WERI-Rb-1 (cell line): Measurements from ENCODE around the gene IL1RL1.

Experiments used
- DNase-seq: peaks from one replicate; pipeline ENCODE4 v3.0.0-alpha.2; 2020
- H3K27ac ChIP-seq: fragments of 250-450 bp; sonication (Bioruptor Pico); 2 replicates; pipeline ENCODE4 v1.5.1; 2020; ENCODE audit warnings: mild to moderate bottlenecking, moderate library complexity
- H3K27me3 ChIP-seq: fragments of 250-450 bp; sonication (Bioruptor Pico); 2 replicates; pipeline ENCODE4 v1.5.1; 2021; ENCODE audit warnings: mild to moderate bottlenecking, low read depth, moderate library complexity; ENCODE audit not compliant: insufficient read depth, severe bottlenecking
- H3K36me3 ChIP-seq: fragments of 250-450 bp; sonication (Bioruptor Pico); 2 replicates; pipeline ENCODE4 v1.5.1; 2020; ENCODE audit warnings: mild to moderate bottlenecking, moderate library complexity
- H3K4me3 ChIP-seq: 2 replicates; pipeline ENCODE4 v1.5.1; 2011; ENCODE audit warnings: low read depth, mild to moderate bottlenecking, control low read depth, low read length
- H3K9me3 ChIP-seq: fragments of 250-450 bp; sonication (Bioruptor Pico); 2 replicates; pipeline ENCODE4 v1.5.1; 2021; ENCODE audit warnings: mild to moderate bottlenecking, moderate library complexity; ENCODE audit not compliant: severe bottlenecking
- TF ChIP-seq, protein P1 (sequence below): IDR thresholded peaks from 2 replicates; pipeline ENCODE4 v1.5.1; 2011; ENCODE audit warnings: low read depth, mild to moderate bottlenecking, control low read depth, inconsistent platforms, low read length

Gene IL1RL1

DNA sequence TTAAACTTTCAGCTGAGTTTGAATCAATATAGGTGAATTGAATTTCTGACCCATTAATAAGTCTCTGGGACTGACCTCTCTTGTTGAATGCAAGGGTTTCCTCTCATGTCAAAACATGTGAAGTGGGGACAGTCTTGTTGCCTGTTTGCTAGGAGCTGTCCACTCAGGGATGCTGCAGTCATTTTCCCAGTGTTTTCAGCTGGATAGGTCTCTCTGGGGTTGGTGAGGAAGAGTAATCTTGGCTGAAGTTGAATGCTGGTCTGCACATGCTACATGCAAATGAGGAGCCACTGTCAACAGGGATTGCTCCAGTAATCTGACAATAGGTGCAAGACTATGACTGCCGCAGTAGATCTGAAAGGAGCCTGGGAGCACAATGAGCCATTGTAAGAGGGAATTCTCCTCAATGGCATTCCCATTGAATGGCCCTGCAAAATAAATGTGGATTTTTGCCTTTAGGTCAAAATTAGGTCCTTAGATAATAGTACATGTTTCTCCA is 34.1 kb upstream of the IL1RL1 start:
- TF ChIP-seq, protein P1, sequence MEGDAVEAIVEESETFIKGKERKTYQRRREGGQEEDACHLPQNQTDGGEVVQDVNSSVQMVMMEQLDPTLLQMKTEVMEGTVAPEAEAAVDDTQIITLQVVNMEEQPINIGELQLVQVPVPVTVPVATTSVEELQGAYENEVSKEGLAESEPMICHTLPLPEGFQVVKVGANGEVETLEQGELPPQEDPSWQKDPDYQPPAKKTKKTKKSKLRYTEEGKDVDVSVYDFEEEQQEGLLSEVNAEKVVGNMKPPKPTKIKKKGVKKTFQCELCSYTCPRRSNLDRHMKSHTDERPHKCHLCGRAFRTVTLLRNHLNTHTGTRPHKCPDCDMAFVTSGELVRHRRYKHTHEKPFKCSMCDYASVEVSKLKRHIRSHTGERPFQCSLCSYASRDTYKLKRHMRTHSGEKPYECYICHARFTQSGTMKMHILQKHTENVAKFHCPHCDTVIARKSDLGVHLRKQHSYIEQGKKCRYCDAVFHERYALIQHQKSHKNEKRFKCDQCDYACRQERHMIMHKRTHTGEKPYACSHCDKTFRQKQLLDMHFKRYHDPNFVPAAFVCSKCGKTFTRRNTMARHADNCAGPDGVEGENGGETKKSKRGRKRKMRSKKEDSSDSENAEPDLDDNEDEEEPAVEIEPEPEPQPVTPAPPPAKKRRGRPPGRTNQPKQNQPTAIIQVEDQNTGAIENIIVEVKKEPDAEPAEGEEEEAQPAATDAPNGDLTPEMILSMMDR, result no peak
- H3K4me3 ChIP-seq, result no peak overlapping the region
- no peak overlapping the region for H3K27ac ChIP-seq
- H3K9me3 ChIP-seq, result no peaks in the 10 kb centered on the region
- H3K27me3 ChIP-seq, result peaks cover 43% of the 10 kb centered on the region
- DNase-seq, result no peak
- no peaks in the 10 kb centered on the region for H3K36me3 ChIP-seq

DNA sequence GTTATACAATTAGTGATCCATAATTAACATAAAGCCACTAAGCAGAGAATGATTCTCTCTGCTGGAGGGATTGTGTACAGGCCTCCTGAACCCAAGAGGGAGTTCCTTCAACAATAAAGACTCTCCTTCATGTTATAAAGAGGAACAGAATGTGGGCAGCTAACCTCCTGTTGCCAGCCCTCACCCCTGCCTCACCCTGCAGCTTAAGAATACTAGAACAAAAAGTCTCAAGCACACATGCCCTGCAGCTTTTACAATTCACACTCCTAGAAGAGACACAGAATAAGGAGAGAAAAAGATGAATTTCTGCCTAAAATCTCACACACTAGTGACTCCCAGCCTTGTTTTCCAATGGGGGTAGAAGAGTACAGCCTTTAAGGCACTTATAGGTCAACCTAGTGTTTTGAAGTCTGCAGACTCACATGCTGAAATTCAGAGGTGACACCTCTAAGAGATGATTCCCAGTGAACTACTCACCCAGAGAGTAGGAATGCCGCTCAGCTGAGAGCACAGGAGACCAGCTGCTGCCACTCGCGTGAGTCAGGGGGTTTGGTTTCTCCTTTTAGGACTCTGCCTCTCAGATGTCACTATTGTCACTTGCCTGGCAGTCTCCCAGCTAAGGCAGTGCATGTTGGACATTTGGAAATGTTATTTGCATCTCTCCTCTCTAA is 32.5 kb upstream of the IL1RL1 start:
- Histone ChIP-seq H3K27me3 (peaks cover 46% of the 10 kb centered on the region), H3K4me3 (no peak overlapping the region), H3K36me3 (no peaks in the 10 kb centered on the region), H3K27ac (no peak overlapping the region), H3K9me3 (no peaks in the 10 kb centered on the region)
- no peak for DNase-seq
- TF ChIP-seq, protein P1, result no peak

DNA sequence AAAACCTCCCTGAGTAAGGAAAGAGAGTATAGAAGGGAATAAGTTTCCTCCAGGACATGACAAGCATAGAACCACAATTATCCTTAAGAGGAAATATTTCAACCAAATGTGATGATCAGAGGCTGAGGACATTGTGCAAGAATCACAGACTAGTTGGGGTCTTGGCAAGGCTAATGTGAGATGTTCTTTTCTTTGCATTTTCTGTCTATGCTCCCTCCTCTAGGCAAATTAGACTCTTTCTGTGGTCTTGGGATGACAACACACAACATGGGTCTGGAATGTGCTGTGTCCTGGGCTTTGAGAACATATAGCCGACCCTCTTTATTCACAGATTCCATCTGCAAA is 32.0 kb upstream of the IL1RL1 start:
- no peak for DNase-seq
- TF ChIP-seq, protein P1, result no peak
- no peak overlapping the region for H3K4me3 ChIP-seq
- H3K36me3 ChIP-seq, result no peaks in the 10 kb centered on the region
- H3K27me3 ChIP-seq, result peaks cover 43% of the 10 kb centered on the region
- H3K9me3 ChIP-seq, result no peaks in the 10 kb centered on the region
- H3K27ac ChIP-seq, result no peak overlapping the region

DNA sequence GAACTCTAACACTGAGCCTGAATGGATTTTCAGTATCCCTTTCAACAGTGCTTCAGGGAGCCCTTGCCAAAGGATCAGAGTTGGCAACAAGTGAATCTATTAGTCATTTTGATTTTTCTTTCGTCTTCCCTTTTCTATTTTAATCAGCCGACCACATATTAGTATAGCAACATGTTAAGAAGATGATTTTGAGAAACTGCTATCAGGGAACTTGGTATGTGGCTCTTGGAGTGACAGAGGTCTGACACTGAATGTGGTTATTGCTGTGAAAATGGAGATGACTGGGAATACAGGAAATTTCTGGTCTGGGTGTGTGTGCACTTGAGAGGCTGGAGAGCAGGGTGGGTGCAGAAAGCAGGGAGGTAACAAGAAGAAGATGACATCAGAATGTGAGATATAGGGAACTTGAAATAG is 28.7 kb upstream of the IL1RL1 start:
- Histone ChIP-seq H3K27ac (no peak overlapping the region), H3K9me3 (no peaks in the 10 kb centered on the region), H3K4me3 (no peak overlapping the region), H3K27me3 (peaks cover 57% of the 10 kb centered on the region), H3K36me3 (no peaks in the 10 kb centered on the region)
- TF ChIP-seq, protein P1, result no peak
- no peak for DNase-seq

DNA sequence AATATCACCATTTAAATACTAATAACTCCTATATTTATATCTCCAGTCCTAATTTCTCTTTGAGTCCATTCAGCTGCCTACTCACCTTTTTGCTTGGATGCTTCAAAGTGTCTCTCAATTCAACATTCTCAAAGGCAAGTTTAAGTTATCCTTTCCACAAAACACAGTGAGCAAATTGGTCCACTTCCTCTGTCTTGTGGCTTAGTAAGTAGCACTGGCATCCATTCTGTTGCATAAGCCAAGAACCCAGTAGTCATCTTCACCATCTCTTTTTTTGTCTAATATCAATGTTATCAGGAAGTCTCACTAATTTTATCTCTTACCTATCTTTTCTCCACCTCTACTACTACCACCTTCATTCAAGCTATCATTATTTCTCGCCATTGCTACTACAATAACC is 27.4 kb upstream of the IL1RL1 start:
- TF ChIP-seq, protein P1, result no peak
- peaks cover 58% of the 10 kb centered on the region for H3K27me3 ChIP-seq
- no peaks in the 10 kb centered on the region for H3K9me3 ChIP-seq
- H3K27ac ChIP-seq, result no peak overlapping the region
- DNase-seq, result no peak
- no peak overlapping the region for H3K4me3 ChIP-seq
- H3K36me3 ChIP-seq, result no peaks in the 10 kb centered on the region

DNA sequence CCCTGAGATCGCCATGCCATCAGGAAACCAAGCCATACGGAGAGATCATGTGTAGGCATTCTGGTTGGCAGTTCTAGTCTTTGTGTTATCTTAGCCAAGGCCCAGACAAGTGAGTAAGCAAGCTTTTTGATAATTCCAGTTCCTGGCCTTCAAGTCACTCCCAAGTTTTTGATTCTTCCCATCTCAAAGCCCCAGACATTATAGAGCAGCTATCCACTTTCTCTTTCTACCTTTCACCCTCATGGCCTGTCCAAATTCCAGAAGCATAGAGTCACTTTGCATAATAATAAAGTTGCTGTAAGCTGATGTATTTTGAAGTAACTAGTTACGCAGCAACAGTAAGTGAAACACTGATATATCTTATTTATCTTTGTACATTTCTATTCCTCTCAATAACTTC is 26.8 kb upstream of the IL1RL1 start:
- Histone ChIP-seq H3K27me3 (peaks cover 55% of the 10 kb centered on the region), H3K4me3 (no peak overlapping the region), H3K27ac (no peak overlapping the region), H3K9me3 (no peaks in the 10 kb centered on the region), H3K36me3 (no peaks in the 10 kb centered on the region)
- TF ChIP-seq, protein P1, result no peak
- DNase-seq, result no peak
